Rectal smooth muscle tissue (tissue), 1 donor: ENCODE data around the gene NANOS1.
A peak's percentile ranks its signal among the peaks of the same experiment; 100 is the strongest.

Experiments
- H3K27ac ChIP-seq: one replicate; pipeline ENCODE4 v1.7.0; 2013; ENCODE audit warnings: low read depth, low read length, inconsistent platforms
- H3K27me3 ChIP-seq: one replicate; pipeline ENCODE4 v1.7.0; 2013; ENCODE audit warnings: low read length; ENCODE audit not compliant: control insufficient read depth, insufficient read depth
- H3K36me3 ChIP-seq: one replicate; pipeline ENCODE4 v1.7.0; 2013; ENCODE audit warnings: low read length; ENCODE audit not compliant: control insufficient read depth, insufficient read depth
- H3K4me1 ChIP-seq: one replicate; pipeline ENCODE4 v1.7.0; 2013; ENCODE audit warnings: low read length; ENCODE audit not compliant: control insufficient read depth, insufficient read depth
- H3K4me3 ChIP-seq: one replicate; pipeline ENCODE4 v1.7.0; 2013; ENCODE audit warnings: low read length
- H3K9ac ChIP-seq: one replicate; pipeline ENCODE4 v1.7.0; 2013; ENCODE audit warnings: low read length

NANOS1 gene

DNA sequence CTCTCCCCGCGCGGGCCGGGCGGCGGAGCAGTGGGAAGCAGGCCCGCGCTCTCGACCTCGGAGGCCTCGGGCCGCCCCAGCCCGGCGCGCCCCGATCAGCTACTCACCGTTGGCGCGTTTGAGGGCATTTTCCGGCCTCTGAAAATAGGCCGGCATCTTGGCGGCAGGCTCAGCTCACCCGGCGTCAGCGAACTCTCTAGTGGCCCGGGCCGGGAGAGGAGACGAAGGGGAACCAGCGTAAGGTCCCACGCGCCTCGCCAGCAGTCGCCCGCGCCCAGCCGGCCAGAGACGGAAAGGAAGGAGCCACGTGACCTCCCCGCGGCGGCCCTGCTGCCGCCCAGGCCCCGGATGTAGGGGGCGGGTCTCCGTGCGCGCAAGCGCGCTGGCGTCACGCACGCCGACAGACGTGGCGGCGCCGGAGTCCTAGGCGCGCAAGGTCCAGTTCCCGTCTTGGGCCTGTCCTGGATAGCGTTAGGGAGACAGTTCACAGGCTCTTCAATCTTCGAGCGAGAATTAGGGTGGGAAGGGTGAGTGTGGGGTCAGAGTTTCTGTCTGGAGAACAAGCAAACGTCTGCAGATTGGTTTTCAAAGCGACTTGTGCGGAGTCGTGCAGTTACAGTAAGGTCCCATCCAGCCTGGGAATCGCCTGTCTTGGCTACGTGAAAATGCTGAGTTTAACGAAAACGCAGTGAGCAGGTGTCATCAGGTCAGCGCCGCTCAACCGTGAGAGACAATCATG lies 51.2 kb downstream of the NANOS1 start, which contains the start of gene EIF3A:
Gene EIF3A, minus strand, starts transcription at position 297 of the 739 bp plus-strand sequence. Its CDS starts 141 bp downstream, at position 156.
- peak within 1 kb of the TSS; percentile 99 for H3K9ac ChIP-seq
- H3K27me3 ChIP-seq: no peaks in the 10 kb centered on the region
- H3K36me3 ChIP-seq: no peaks in the 10 kb centered on the region
- H3K4me1 ChIP-seq: peaks cover 17% of the 10 kb centered on the region
- H3K27ac ChIP-seq: peak within 1 kb of the TSS; percentile 98
- peak within 1 kb of the TSS; percentile 97 for H3K4me3 ChIP-seq
